ENCODE measurements around the gene CIDEA.
A peak's percentile ranks its signal among the peaks of the same experiment; 100 is the strongest.
"Not testable (repeated sequence)": the region's sequence is repeated elsewhere in the genome, so short reads cannot be mapped to it uniquely, and the experiment has no call there.

CIDEA gene

GRCh38 chr18:12242658-12243260 is 11.4 kb upstream of the CIDEA start:
- DNase-seq, result no peak

GRCh38 chr18:12243272-12243671 is 10.9 kb upstream of the CIDEA start:
- DNase-seq, result not testable (repeated sequence)

GRCh38 chr18:12245793-12246135 is 8.4 kb upstream of the CIDEA start:
- no peak for DNase-seq

- no peak for DNase-seq
Measured at GRCh38 chr18:12246849-12247808, 7.0 kb upstream of the CIDEA start.

GRCh38 chr18:12247946-12248345 is 6.2 kb upstream of the CIDEA start:
- no peak for DNase-seq

- no peak for DNase-seq
Measured at GRCh38 chr18:12248926-12249720, 5.0 kb upstream of the CIDEA start.

- no peak for DNase-seq
Measured at GRCh38 chr18:12251311-12251710, 2.9 kb upstream of the CIDEA start.

- DNase-seq, result no peak
Measured at GRCh38 chr18:12252061-12252460, 2.1 kb upstream of the CIDEA start.

- DNase-seq, result no peak
Measured at GRCh38 chr18:12253027-12253426, 1.1 kb upstream of the CIDEA start.

- no peak for DNase-seq
Measured at GRCh38 chr18:12253663-12254135, 462 bp upstream of the CIDEA start.

GRCh38 chr18:12254820-12255511 is 805 bp downstream of the CIDEA start:
- no peak for DNase-seq

- DNase-seq, result no peak
Measured at GRCh38 chr18:12255626-12256026, 1.5 kb downstream of the CIDEA start.

- no peak for DNase-seq
Measured at GRCh38 chr18:12256951-12257350, 2.8 kb downstream of the CIDEA start.

- DNase-seq, result no peak
Measured at GRCh38 chr18:12257996-12258718, 4.0 kb downstream of the CIDEA start.

GRCh38 chr18:12258719-12259705 is 4.9 kb downstream of the CIDEA start:
- no peak for DNase-seq

- no peak for DNase-seq
Measured at GRCh38 chr18:12262748-12263147, 8.6 kb downstream of the CIDEA start.

GRCh38 chr18:12264864-12265263 is 10.7 kb downstream of the CIDEA start:
- no peak for DNase-seq

- peak; percentile 57 for DNase-seq
Measured at GRCh38 chr18:12271376-12272235, 17.4 kb downstream of the CIDEA start.

GRCh38 chr18:12274793-12275192 is 20.6 kb downstream of the CIDEA start:
- no peak for DNase-seq
